GM23338 (cell line): ENCODE measurements around the gene GRIK2. TPM values are rescaled to one million over a fixed set of nuclear protein-coding genes. Genes with fewer than 3 reads are reported as not detected.
A peak's percentile ranks its signal among the peaks of the same experiment; 100 is the strongest.

ENCODE experiments used
- ATAC-seq: fragments of 200-7000 bp; cut with Tn5 transposase; 3 replicates; pipeline ENCODE4 v1.9.1; 2020
- DNase-seq: peaks from one replicate; pipeline ENCODE4 v3.0.0-alpha.2; 2015; ENCODE audit warnings: low spot score
- H2AFZ ChIP-seq: fragments of 200-600 bp; sonication (generic); 2 replicates; pipeline ENCODE4 v1.8.0; 2016; ENCODE audit warnings: antibody characterized with exemption, mild to moderate bottlenecking, moderate library complexity
- H3F3A ChIP-seq: fragments of 200-600 bp; sonication (generic); replicated peaks from 2 replicates; pipeline ENCODE4 v1.8.0; 2017; ENCODE audit warnings: antibody characterized with exemption, mixed run types, low read depth
- H3K27ac ChIP-seq: fragments of 200-600 bp; sonication (generic); 2 replicates; pipeline ENCODE4 v1.6.1; 2016; ENCODE audit warnings: low read depth
- H3K27me3 ChIP-seq: fragments of 200-600 bp; sonication (generic); 2 replicates; pipeline ENCODE4 v1.8.0; 2016; ENCODE audit warnings: mild to moderate bottlenecking, mixed run types, moderate library complexity; ENCODE audit not compliant: insufficient read depth
- H3K36me3 ChIP-seq: fragments of 200-600 bp; sonication (generic); 2 replicates; pipeline ENCODE4 v1.8.0; 2016; ENCODE audit warnings: mild to moderate bottlenecking; ENCODE audit not compliant: insufficient read depth
- H3K4me1 ChIP-seq: fragments of 200-600 bp; sonication (generic); 2 replicates; pipeline ENCODE4 v1.8.0; 2016; ENCODE audit warnings: mild to moderate bottlenecking, moderate library complexity; ENCODE audit not compliant: insufficient read depth
- H3K4me2 ChIP-seq: fragments of 200-600 bp; sonication (generic); 2 replicates; pipeline ENCODE4 v1.7.1; 2017; ENCODE audit warnings: mixed run types
- H3K4me3 ChIP-seq: fragments of 200-600 bp; sonication (generic); 2 replicates; pipeline ENCODE4 v1.6.1; 2016; ENCODE audit warnings: mixed run types
- H3K79me2 ChIP-seq: fragments of 200-600 bp; sonication (generic); replicated peaks from 2 replicates; pipeline ENCODE4 v1.8.0; 2017; ENCODE audit warnings: mild to moderate bottlenecking; ENCODE audit not compliant: insufficient read depth
- H3K9me2 ChIP-seq: fragments of 200-600 bp; sonication (generic); 2 replicates; pipeline ENCODE4 v1.8.0; 2017; ENCODE audit not compliant: insufficient read depth
- H4K20me1 ChIP-seq: fragments of 200-600 bp; sonication (generic); replicated peaks from 2 replicates; pipeline ENCODE4 v1.8.0; 2017; ENCODE audit warnings: mild to moderate bottlenecking; ENCODE audit not compliant: insufficient read depth
- H3K27ac Mint-ChIP-seq: 2 replicates; pipeline ENCODE4 v1.8.0; 2020; ENCODE audit warnings: inconsistent platforms, mild to moderate bottlenecking, moderate library complexity, mixed read lengths
- H3K27me3 Mint-ChIP-seq: 3 replicates; pipeline ENCODE4 v1.8.0; 2022; ENCODE audit warnings: low read depth, mild to moderate bottlenecking, moderate library complexity, mixed read lengths, inconsistent platforms; ENCODE audit not compliant: insufficient read depth, poor library complexity
- H3K36me3 Mint-ChIP-seq: 3 replicates; pipeline ENCODE4 v1.8.0; 2021; ENCODE audit warnings: low read depth, mild to moderate bottlenecking, inconsistent platforms, moderate library complexity, mixed read lengths
- H3K4me1 Mint-ChIP-seq: 3 replicates; pipeline ENCODE4 v1.8.0; 2020; ENCODE audit warnings: mild to moderate bottlenecking, inconsistent platforms, mixed read lengths
- H3K4me3 Mint-ChIP-seq: 3 replicates; pipeline ENCODE4 v1.8.0; 2021; ENCODE audit warnings: moderate library complexity, mild to moderate bottlenecking, inconsistent platforms, mixed read lengths
- H3K9me3 Mint-ChIP-seq: 3 replicates; pipeline ENCODE4 v1.8.0; 2020; ENCODE audit warnings: moderate library complexity, mild to moderate bottlenecking, inconsistent platforms, mixed read lengths
- CREB1 ChIP-seq: fragments of 250-450 bp; sonication (Bioruptor Pico); IDR thresholded peaks from 2 replicates; pipeline ENCODE4 v1.5.0; 2020; ENCODE audit warnings: low read depth, mild to moderate bottlenecking, moderate library complexity
- EZH2 ChIP-seq: fragments of 200-600 bp; sonication (generic); IDR thresholded peaks from one replicate; pipeline ENCODE4 v1.8.0; 2017; ENCODE audit warnings: antibody characterized with exemption, mild to moderate bottlenecking, low read depth; ENCODE audit not compliant: unreplicated experiment
- EZH2phosphoT487 ChIP-seq: fragments of 200-600 bp; sonication (generic); IDR thresholded peaks from one replicate; pipeline ENCODE4 v1.8.1; 2018; ENCODE audit warnings: antibody characterized with exemption; ENCODE audit not compliant: unreplicated experiment
- JUNB ChIP-seq: IDR thresholded peaks from one replicate; pipeline ENCODE4 v1.6.1; 2016; ENCODE audit warnings: antibody characterized with exemption; ENCODE audit not compliant: unreplicated experiment
- NANOG ChIP-seq: IDR thresholded peaks from 2 replicates; pipeline ENCODE4 v1.6.1; 2016; ENCODE audit warnings: antibody characterized with exemption, borderline replicate concordance
- POLR2AphosphoS5 ChIP-seq: IDR thresholded peaks from 2 replicates; pipeline ENCODE4 v1.6.1; 2016; ENCODE audit warnings: antibody characterized with exemption, low read depth
- STAT1 ChIP-seq: IDR thresholded peaks from one replicate; pipeline ENCODE4 v1.6.1; 2016; ENCODE audit warnings: antibody characterized with exemption; ENCODE audit not compliant: unreplicated experiment
- ZNF114 ChIP-seq: fragments of 250-450 bp; sonication (Bioruptor Pico); IDR thresholded peaks from 2 replicates; pipeline ENCODE4 v1.5.0; 2020; ENCODE audit warnings: mild to moderate bottlenecking, moderate library complexity
- ZNF331 ChIP-seq: fragments of 250-450 bp; sonication (Bioruptor Pico); IDR thresholded peaks from 2 replicates; pipeline ENCODE4 v1.5.0; 2020; ENCODE audit warnings: low read depth, mild to moderate bottlenecking, moderate library complexity
- polyA plus RNA-seq: library from polyadenylated mRNA; unstranded; fragments of >200 nt; fragmentation: Nextera tagmentation; extraction: Ambion mirVana; gene quantifications from 2 replicates; pipeline ENCODE4 v1.2.1, GENCODE V29; 2016
- total RNA-seq: library from RNA; depleted of rRNA; stranded (reverse); fragments of >200 nt; shearing (Covaris generic); gene quantifications from 2 replicates; pipeline ENCODE4 v1.2.3, GENCODE V29; 2014
- TF ChIP-seq, protein P1 (sequence below): IDR thresholded peaks from 2 replicates; pipeline ENCODE4 v1.6.1; 2016; ENCODE audit warnings: antibody characterized with exemption
- TF ChIP-seq, protein P2 (sequence below), 2 experiments: fragments of 200-600 bp in 1 of 2; sonication (generic) in 1 of 2; conservative IDR thresholded peaks; 2 replicates each; pipeline versions ENCODE4 v1.5.1 to v1.6.1; 2016 to 2017; ENCODE audit warnings: antibody characterized with exemption in 2 of 2, low read depth in 2 of 2, mild to moderate bottlenecking in 2 of 2, moderate library complexity in 1 of 2
- TF ChIP-seq, protein P3 (sequence below): IDR thresholded peaks from one replicate; pipeline ENCODE4 v1.6.1; 2018; ENCODE audit warnings: antibody characterized with exemption; ENCODE audit not compliant: unreplicated experiment

GRIK2 gene
- total and polyA plus RNA-seq, 2 experiments from 2014 or later, result 0.73 to 3.0 TPM

DNA sequence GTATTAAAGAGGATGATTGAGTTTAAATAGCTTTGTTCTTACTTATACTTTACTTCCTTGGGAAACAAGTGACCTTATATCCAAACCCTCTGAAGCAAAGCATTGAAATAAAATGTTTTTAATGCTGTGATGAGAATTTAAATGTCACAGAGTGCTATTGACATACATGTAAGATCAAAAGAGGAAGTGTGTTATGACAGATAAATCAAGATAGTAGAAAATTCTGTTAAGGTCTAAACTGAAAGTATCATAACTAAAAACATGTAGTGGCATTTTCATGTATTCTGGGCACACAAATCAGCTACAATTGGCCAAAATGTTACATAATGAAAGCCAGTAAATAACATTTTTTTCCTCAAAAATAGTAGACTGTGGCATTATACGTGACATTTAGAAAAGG lies 318.0 kb downstream of the GRIK2 start:
- H3K27ac ChIP-seq, result no peak overlapping the region
- Mint-ChIP-seq H3K27ac (no peak overlapping the region), H3K9me3 (no peaks in the 10 kb centered on the region), H3K4me3 (no peak overlapping the region), H3K4me1 (peaks cover 36% of the 10 kb centered on the region), H3K36me3 (no peaks in the 10 kb centered on the region), H3K27me3 (no peaks in the 10 kb centered on the region)
- no peaks in the 10 kb centered on the region for H4K20me1 ChIP-seq
- no peaks in the 10 kb centered on the region for H3K27me3 ChIP-seq
- ATAC-seq (no peak), DNase-seq (no peak)
- H3K79me2 ChIP-seq, result no peaks in the 10 kb centered on the region
- H3K4me1 ChIP-seq, result peaks cover 45% of the 10 kb centered on the region
- H3K4me2 ChIP-seq, result no peak overlapping the region
- TF ChIP-seq POLR2AphosphoS5 (no peak), CREB1 (CRISPR knock-in tag) (no peak), STAT1 (no peak), EZH2 (no peak)
- TF ChIP-seq, protein P1, sequence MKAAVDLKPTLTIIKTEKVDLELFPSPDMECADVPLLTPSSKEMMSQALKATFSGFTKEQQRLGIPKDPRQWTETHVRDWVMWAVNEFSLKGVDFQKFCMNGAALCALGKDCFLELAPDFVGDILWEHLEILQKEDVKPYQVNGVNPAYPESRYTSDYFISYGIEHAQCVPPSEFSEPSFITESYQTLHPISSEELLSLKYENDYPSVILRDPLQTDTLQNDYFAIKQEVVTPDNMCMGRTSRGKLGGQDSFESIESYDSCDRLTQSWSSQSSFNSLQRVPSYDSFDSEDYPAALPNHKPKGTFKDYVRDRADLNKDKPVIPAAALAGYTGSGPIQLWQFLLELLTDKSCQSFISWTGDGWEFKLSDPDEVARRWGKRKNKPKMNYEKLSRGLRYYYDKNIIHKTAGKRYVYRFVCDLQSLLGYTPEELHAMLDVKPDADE, result no peak
- TF ChIP-seq, protein P2, sequence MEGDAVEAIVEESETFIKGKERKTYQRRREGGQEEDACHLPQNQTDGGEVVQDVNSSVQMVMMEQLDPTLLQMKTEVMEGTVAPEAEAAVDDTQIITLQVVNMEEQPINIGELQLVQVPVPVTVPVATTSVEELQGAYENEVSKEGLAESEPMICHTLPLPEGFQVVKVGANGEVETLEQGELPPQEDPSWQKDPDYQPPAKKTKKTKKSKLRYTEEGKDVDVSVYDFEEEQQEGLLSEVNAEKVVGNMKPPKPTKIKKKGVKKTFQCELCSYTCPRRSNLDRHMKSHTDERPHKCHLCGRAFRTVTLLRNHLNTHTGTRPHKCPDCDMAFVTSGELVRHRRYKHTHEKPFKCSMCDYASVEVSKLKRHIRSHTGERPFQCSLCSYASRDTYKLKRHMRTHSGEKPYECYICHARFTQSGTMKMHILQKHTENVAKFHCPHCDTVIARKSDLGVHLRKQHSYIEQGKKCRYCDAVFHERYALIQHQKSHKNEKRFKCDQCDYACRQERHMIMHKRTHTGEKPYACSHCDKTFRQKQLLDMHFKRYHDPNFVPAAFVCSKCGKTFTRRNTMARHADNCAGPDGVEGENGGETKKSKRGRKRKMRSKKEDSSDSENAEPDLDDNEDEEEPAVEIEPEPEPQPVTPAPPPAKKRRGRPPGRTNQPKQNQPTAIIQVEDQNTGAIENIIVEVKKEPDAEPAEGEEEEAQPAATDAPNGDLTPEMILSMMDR (conservative IDR thresholded peaks at IDR 0.05; ENCODE audit: low read depth in 2 of 2), result no peak
- no peaks in the 10 kb centered on the region; the same call in 1 of the 2 replicates for H3F3A ChIP-seq
- H3K4me3 ChIP-seq, result no peak overlapping the region
- no peak overlapping the region for H2AFZ ChIP-seq
- H3K36me3 ChIP-seq, result no peaks in the 10 kb centered on the region
- no peaks in the 10 kb centered on the region for H3K9me2 ChIP-seq

DNA sequence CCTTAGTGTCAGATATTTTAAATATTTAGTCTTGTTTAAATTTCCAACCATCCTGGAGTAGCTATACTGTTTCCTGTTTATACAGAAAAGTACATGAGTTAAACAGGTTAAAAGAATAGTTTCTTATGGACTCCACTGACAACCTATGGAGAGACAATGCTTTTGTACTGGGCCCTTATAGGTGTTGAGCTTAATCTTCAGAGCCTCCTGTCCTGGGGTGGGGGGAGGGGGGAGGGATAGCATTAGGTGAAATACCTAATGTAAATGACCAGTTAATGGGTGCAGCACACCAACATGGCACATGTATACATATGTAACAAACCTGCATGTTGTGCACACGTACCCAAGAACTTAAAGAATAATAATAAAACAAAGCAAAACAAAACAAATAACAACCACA lies 322.9 kb downstream of the GRIK2 start:
- DNase-seq (no peak), ATAC-seq (peak; percentile 77)
- Histone ChIP-seq H3K9me2 (no peaks in the 10 kb centered on the region), H3K79me2 (no peaks in the 10 kb centered on the region), H4K20me1 (no peaks in the 10 kb centered on the region), H3K27me3 (no peaks in the 10 kb centered on the region), H3K27ac (no peak overlapping the region), H3F3A (no peaks in the 10 kb centered on the region; the same call in 1 of the 2 replicates), H3K4me3 (0 out of 2 replicates have a peak overlapping the region, but pooled peaks have one; percentile 0), H3K4me2 (peak overlapping the region; percentile 22), H2AFZ (no peak overlapping the region), H3K4me1 (peaks cover 64% of the 10 kb centered on the region), H3K36me3 (no peaks in the 10 kb centered on the region)
- peak overlapping the region; percentile 46 for H3K4me3 Mint-ChIP-seq
- peak overlapping the region; percentile 80 for H3K27ac Mint-ChIP-seq
- H3K36me3 Mint-ChIP-seq, result no peaks in the 10 kb centered on the region
- H3K9me3 Mint-ChIP-seq, result no peaks in the 10 kb centered on the region; the same call in 2 of the 3 replicates
- H3K4me1 Mint-ChIP-seq, result peaks cover 55% of the 10 kb centered on the region
- no peaks in the 10 kb centered on the region for H3K27me3 Mint-ChIP-seq
- no peak for TF ChIP-seq ZNF331 (CRISPR knock-in tag)
- TF ChIP-seq, protein P1, result no peak
- no peak for TF ChIP-seq STAT1
- TF ChIP-seq, protein P2 (conservative IDR thresholded peaks at IDR 0.05; ENCODE audit: low read depth in 2 of 2), result no peak
- TF ChIP-seq, protein P3, sequence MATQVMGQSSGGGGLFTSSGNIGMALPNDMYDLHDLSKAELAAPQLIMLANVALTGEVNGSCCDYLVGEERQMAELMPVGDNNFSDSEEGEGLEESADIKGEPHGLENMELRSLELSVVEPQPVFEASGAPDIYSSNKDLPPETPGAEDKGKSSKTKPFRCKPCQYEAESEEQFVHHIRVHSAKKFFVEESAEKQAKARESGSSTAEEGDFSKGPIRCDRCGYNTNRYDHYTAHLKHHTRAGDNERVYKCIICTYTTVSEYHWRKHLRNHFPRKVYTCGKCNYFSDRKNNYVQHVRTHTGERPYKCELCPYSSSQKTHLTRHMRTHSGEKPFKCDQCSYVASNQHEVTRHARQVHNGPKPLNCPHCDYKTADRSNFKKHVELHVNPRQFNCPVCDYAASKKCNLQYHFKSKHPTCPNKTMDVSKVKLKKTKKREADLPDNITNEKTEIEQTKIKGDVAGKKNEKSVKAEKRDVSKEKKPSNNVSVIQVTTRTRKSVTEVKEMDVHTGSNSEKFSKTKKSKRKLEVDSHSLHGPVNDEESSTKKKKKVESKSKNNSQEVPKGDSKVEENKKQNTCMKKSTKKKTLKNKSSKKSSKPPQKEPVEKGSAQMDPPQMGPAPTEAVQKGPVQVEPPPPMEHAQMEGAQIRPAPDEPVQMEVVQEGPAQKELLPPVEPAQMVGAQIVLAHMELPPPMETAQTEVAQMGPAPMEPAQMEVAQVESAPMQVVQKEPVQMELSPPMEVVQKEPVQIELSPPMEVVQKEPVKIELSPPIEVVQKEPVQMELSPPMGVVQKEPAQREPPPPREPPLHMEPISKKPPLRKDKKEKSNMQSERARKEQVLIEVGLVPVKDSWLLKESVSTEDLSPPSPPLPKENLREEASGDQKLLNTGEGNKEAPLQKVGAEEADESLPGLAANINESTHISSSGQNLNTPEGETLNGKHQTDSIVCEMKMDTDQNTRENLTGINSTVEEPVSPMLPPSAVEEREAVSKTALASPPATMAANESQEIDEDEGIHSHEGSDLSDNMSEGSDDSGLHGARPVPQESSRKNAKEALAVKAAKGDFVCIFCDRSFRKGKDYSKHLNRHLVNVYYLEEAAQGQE, result no peak
- no peak for TF ChIP-seq CREB1 (CRISPR knock-in tag)
- TF ChIP-seq EZH2, result no peak
- no peak for TF ChIP-seq ZNF114
- no peak for TF ChIP-seq JUNB
- no peak for TF ChIP-seq NANOG
- no peak for TF ChIP-seq EZH2phosphoT487
